ENCODE data around the gene MC4R. TPM values are rescaled to one million over a fixed set of nuclear protein-coding genes. Genes with fewer than 3 reads are reported as not detected.

Gene MC4R
- total and polyA plus RNA-seq, 10 of the 15 experiments (the other 5 are each of a cell fraction or from before 2014, with no cell fraction given): not detected

DNA sequence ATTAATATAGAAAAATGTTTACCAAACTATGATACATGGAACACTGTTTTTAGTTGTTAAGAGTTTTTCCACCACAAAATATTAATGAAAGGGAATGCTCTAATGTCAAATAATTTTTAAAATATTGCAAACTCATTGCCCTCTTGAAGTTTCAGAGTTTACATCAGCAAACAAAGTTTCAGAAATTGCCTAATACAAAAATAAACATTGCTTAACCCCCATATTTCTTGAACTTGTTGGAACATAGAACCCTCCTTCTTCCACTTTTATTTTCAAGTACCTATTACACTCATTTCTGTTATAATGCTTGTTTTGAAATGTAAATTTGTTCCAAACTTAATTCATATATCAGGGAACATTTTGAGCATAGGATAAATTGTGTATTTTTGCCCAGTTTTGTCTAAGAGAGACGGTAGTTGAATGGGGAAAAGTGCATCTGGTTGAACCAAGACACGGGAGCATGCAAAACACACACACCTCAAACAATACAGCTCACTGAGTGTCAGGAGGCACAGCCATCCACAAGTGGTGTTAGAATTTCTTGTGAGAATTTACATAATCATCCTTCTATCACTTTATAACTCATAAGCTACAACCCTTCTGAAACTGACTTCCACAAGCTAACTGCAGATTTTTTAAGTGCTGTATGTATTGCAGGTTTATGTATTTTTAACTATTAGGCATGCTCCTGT lies 5.3 kb upstream of the MC4R start:
- no TSS peak for BruUV-seq (replicated peaks)
- intact Hi-C loops (cut with micrococcal nuclease; ENCODE audit: unreplicated experiment): no loop called here
- Histone ChIP-seq H3K9ac (ENCODE audit: control insufficient read depth, insufficient read depth, low read length) (no peak overlapping the region), H2AFZ (ENCODE audit: control insufficient read depth, low read depth, low read length) (no peak overlapping the region), H3K36me3 (ENCODE audit: control insufficient read depth in 2 of 2, insufficient read depth in 2 of 2, low read length in 1 of 2) (no peaks in the 10 kb centered on the region), H3K4me2 (ENCODE audit: control insufficient read depth, insufficient read depth) (no peak overlapping the region), H3K27ac (ENCODE audit: control insufficient read depth, insufficient read depth) (no peak overlapping the region), H3K4me1 (ENCODE audit: control insufficient read depth, insufficient read depth, low read length) (no peaks in the 10 kb centered on the region), H3K9me3 (replicated peaks; ENCODE audit: control insufficient read depth, insufficient read depth, low read length) (no peaks in the 10 kb centered on the region), H4K20me1 (ENCODE audit: control insufficient read depth, insufficient read depth) (no peaks in the 10 kb centered on the region), H3K27me3 (replicated peaks in 1 of 2; ENCODE audit: control insufficient read depth in 2 of 2, insufficient read depth in 2 of 2, low read length in 1 of 2) (no peaks in the 10 kb centered on the region), H3K4me3 (no peak overlapping the region), H3K79me2 (ENCODE audit: control insufficient read depth, insufficient read depth, low read length) (no peaks in the 10 kb centered on the region)
- ChIA-PET RAD21 (ENCODE audit: unreplicated experiment) (no interaction called here), SMC1A (ENCODE audit: uncharacterized antibody, unreplicated experiment) (no interaction called here), CTCF (no interaction called here), POLR2A (no interaction called here)
- 0% methylated on average over 2 of the region's 2 CpGs for WGBS (ENCODE audit: insufficient coverage, insufficient replicate concordance, low lambda C conversion rate, missing lambda C conversion rate)
- FAIRE-seq (no peak), ATAC-seq (no peak), DNase-seq (ENCODE audit: low read depth, low spot score) (no peak)
- in situ Hi-C loops (cut with MboI): no loop called here
- TF ChIP-seq POU2F2 (IDR thresholded peaks at IDR 0.05; ENCODE audit: borderline replicate concordance, low read depth, low read length) (no peak), KAT2A (conservative IDR thresholded peaks at IDR 0.05; ENCODE audit: control insufficient read depth, low read depth, low read length) (no peak), TCF3 (IDR thresholded peaks at IDR 0.05; ENCODE audit: borderline replicate concordance, insufficient read depth, low read depth, low read length) (no peak), ZNF207 (IDR thresholded peaks at IDR 0.05; ENCODE audit: borderline replicate concordance) (no peak), SPI1 (IDR thresholded peaks at IDR 0.05; ENCODE audit: borderline replicate concordance, insufficient read depth, low read depth, low read length) (no peak), PML (IDR thresholded peaks at IDR 0.05; ENCODE audit: low read length) (no peak)
- TF ChIP-seq, protein P1, sequence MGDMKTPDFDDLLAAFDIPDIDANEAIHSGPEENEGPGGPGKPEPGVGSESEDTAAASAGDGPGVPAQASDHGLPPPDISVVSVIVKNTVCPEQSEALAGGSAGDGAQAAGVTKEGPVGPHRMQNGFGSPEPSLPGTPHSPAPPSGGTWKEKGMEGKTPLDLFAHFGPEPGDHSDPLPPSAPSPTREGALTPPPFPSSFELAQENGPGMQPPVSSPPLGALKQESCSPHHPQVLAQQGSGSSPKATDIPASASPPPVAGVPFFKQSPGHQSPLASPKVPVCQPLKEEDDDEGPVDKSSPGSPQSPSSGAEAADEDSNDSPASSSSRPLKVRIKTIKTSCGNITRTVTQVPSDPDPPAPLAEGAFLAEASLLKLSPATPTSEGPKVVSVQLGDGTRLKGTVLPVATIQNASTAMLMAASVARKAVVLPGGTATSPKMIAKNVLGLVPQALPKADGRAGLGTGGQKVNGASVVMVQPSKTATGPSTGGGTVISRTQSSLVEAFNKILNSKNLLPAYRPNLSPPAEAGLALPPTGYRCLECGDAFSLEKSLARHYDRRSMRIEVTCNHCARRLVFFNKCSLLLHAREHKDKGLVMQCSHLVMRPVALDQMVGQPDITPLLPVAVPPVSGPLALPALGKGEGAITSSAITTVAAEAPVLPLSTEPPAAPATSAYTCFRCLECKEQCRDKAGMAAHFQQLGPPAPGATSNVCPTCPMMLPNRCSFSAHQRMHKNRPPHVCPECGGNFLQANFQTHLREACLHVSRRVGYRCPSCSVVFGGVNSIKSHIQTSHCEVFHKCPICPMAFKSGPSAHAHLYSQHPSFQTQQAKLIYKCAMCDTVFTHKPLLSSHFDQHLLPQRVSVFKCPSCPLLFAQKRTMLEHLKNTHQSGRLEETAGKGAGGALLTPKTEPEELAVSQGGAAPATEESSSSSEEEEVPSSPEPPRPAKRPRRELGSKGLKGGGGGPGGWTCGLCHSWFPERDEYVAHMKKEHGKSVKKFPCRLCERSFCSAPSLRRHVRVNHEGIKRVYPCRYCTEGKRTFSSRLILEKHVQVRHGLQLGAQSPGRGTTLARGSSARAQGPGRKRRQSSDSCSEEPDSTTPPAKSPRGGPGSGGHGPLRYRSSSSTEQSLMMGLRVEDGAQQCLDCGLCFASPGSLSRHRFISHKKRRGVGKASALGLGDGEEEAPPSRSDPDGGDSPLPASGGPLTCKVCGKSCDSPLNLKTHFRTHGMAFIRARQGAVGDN (IDR thresholded peaks at IDR 0.05): no peak
- TF ChIP-seq, protein P2, sequence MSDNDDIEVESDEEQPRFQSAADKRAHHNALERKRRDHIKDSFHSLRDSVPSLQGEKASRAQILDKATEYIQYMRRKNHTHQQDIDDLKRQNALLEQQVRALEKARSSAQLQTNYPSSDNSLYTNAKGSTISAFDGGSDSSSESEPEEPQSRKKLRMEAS (IDR thresholded peaks at IDR 0.05; ENCODE audit: low read depth, low read length): no peak
- TF ChIP-seq, protein P3, sequence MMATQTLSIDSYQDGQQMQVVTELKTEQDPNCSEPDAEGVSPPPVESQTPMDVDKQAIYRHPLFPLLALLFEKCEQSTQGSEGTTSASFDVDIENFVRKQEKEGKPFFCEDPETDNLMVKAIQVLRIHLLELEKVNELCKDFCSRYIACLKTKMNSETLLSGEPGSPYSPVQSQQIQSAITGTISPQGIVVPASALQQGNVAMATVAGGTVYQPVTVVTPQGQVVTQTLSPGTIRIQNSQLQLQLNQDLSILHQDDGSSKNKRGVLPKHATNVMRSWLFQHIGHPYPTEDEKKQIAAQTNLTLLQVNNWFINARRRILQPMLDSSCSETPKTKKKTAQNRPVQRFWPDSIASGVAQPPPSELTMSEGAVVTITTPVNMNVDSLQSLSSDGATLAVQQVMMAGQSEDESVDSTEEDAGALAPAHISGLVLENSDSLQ (IDR thresholded peaks at IDR 0.05): no peak
- TF ChIP-seq, protein P4, sequence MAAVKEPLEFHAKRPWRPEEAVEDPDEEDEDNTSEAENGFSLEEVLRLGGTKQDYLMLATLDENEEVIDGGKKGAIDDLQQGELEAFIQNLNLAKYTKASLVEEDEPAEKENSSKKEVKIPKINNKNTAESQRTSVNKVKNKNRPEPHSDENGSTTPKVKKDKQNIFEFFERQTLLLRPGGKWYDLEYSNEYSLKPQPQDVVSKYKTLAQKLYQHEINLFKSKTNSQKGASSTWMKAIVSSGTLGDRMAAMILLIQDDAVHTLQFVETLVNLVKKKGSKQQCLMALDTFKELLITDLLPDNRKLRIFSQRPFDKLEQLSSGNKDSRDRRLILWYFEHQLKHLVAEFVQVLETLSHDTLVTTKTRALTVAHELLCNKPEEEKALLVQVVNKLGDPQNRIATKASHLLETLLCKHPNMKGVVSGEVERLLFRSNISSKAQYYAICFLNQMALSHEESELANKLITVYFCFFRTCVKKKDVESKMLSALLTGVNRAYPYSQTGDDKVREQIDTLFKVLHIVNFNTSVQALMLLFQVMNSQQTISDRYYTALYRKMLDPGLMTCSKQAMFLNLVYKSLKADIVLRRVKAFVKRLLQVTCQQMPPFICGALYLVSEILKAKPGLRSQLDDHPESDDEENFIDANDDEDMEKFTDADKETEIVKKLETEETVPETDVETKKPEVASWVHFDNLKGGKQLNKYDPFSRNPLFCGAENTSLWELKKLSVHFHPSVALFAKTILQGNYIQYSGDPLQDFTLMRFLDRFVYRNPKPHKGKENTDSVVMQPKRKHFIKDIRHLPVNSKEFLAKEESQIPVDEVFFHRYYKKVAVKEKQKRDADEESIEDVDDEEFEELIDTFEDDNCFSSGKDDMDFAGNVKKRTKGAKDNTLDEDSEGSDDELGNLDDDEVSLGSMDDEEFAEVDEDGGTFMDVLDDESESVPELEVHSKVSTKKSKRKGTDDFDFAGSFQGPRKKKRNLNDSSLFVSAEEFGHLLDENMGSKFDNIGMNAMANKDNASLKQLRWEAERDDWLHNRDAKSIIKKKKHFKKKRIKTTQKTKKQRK (IDR thresholded peaks at IDR 0.05; ENCODE audit: low read depth, low read length): no peak
- TF ChIP-seq, protein P5, sequence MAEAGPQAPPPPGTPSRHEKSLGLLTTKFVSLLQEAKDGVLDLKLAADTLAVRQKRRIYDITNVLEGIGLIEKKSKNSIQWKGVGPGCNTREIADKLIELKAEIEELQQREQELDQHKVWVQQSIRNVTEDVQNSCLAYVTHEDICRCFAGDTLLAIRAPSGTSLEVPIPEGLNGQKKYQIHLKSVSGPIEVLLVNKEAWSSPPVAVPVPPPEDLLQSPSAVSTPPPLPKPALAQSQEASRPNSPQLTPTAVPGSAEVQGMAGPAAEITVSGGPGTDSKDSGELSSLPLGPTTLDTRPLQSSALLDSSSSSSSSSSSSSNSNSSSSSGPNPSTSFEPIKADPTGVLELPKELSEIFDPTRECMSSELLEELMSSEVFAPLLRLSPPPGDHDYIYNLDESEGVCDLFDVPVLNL (IDR thresholded peaks at IDR 0.05; ENCODE audit: low read depth, low read length): no peak

Measured in GM12878 (cell line).